CD4-positive, CD25-positive, alpha-beta regulatory T cell (primary cell): ENCODE data around the gene DIAPH2. TPM values are rescaled to one million over a fixed set of nuclear protein-coding genes. Genes with fewer than 3 reads are reported as not detected.

Source experiments
- ATAC-seq, 2 donors: fragments of 150-1000 bp; cut with Tn5 transposase; one replicate each; pipeline ENCODE4 v1.10.0; 2021; ENCODE audit warnings: low read depth in 2 of 2, moderate number of reproducible peaks in 2 of 2, moderate library complexity in 1 of 2
- DNase-seq, 3 donors: peaks; one replicate each; pipeline versions ENCODE4 v3.0.0 to v3.0.0-alpha.2; 2012 to 2022; ENCODE audit warnings: mixed read lengths in 1 of 3
- H3K27ac ChIP-seq: one replicate; pipeline ENCODE4 v1.7.0; 2013; ENCODE audit warnings: mild to moderate bottlenecking, low read length; ENCODE audit not compliant: insufficient read depth, poor library complexity, severe bottlenecking
- H3K27me3 ChIP-seq: one replicate; pipeline ENCODE4 v1.7.0; 2013; ENCODE audit warnings: low read length; ENCODE audit not compliant: control insufficient read depth, insufficient read depth
- H3K36me3 ChIP-seq: one replicate; pipeline ENCODE4 v1.7.0; 2013; ENCODE audit warnings: mild to moderate bottlenecking, low read length, moderate library complexity; ENCODE audit not compliant: control insufficient read depth, insufficient read depth
- H3K4me1 ChIP-seq: 2 replicates; pipeline ENCODE4 v1.7.0; 2013; ENCODE audit warnings: mild to moderate bottlenecking, low read length; ENCODE audit not compliant: insufficient read depth, control insufficient read depth, poor library complexity, severe bottlenecking
- H3K4me3 ChIP-seq: one replicate; pipeline ENCODE4 v1.7.0; 2013; ENCODE audit warnings: low read depth, mild to moderate bottlenecking, low read length, moderate library complexity
- H3K9me3 ChIP-seq, 2 experiments: 1 replicate in 1 of 2; 2 replicates in 1 of 2; pipeline ENCODE4 v1.7.0; 2013; ENCODE audit warnings: low read length in 2 of 2, mild to moderate bottlenecking in 1 of 2, moderate library complexity in 1 of 2; ENCODE audit not compliant: control insufficient read depth in 2 of 2
- H3K27ac Mint-ChIP-seq, 3 donors: one replicate each; pipeline ENCODE4 v1.8.0; 2020 to 2022; ENCODE audit warnings: mild to moderate bottlenecking in 3 of 3, mixed read lengths in 3 of 3, moderate library complexity in 2 of 3
- H3K27me3 Mint-ChIP-seq: one replicate; pipeline ENCODE4 v1.8.0; 2022; ENCODE audit warnings: mild to moderate bottlenecking, mixed read lengths
- H3K36me3 Mint-ChIP-seq: one replicate; pipeline ENCODE4 v1.8.0; 2020; ENCODE audit warnings: mixed read lengths
- H3K4me1 Mint-ChIP-seq, 4 donors: one replicate each; pipeline ENCODE4 v1.8.0; 2020 to 2022; ENCODE audit warnings: mixed read lengths in 4 of 4, mild to moderate bottlenecking in 1 of 4
- H3K4me3 Mint-ChIP-seq, 4 donors: one replicate each; pipeline ENCODE4 v1.8.0; 2020 to 2022; ENCODE audit warnings: mild to moderate bottlenecking in 4 of 4, mixed read lengths in 4 of 4, moderate library complexity in 3 of 4
- H3K9me3 Mint-ChIP-seq, 7 donors: one replicate each; pipeline ENCODE4 v1.8.0; 2020 to 2022; ENCODE audit warnings: mixed read lengths in 7 of 7, mild to moderate bottlenecking in 3 of 7, moderate library complexity in 2 of 7
- polyA plus RNA-seq, 4 donors: library from polyadenylated mRNA; unstranded; fragments of 300-500 nt; fragmentation: Illumina TruSeq; gene quantifications; one replicate each; pipeline ENCODE4 v1.2.3, GENCODE V29; 2021
- total RNA-seq: library from RNA; stranded (reverse); gene quantifications from one replicate; pipeline ENCODE4 v1.2.3, GENCODE V29; 2022

DIAPH2 gene
- total and polyA plus RNA-seq, 5 donors from 2014 or later, result 6.3 to 17.0 (median 6.6) TPM

DNA sequence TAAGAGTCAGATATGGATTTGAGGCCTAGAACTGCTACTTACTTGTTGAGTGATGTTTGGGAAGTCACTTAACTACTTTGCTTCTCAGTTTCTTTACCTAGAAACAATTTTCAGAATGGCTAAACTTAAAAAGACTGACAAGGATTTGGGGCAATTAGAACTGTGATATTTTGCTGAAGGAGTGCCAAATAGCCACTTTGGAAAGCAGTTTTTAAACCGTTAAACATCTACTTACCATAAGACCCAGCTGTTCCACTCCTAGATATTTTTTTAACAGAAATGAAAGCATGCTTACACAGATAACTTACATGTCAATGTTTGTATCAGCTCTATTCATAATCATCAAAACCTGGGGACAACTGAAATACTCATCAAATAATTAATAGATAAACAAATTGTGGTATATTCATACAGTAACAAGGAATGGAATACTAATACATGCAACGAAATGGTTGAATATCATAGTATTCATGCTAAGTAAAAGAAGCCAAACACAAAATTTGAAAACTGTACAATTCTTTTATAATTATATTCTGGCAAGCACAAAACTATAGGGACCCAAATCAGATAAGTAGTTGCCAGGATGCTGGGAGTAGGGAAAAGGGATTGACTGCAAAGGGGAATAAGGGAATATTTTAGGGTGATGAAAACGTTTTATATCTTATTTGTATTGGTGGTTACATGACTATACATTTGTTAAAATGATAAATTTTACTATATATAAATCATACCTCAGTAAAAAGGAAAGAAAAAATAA lies 223.1 kb downstream of the DIAPH2 start:
- Histone ChIP-seq H3K4me3 (no peak overlapping the region), H3K27ac (no peak overlapping the region), H3K27me3 (no peaks in the 10 kb centered on the region), H3K9me3 (no peaks in the 10 kb centered on the region), H3K4me1 (no peaks in the 10 kb centered on the region), H3K36me3 (no peaks in the 10 kb centered on the region)
- Mint-ChIP-seq H3K36me3 (no peaks in the 10 kb centered on the region), H3K4me1 (peaks cover 0 to 2% (median 0%) of the 10 kb centered on the region in 4 donors), H3K27ac (no peak overlapping the region), H3K9me3 (no peaks in the 10 kb centered on the region), H3K27me3 (no peaks in the 10 kb centered on the region), H3K4me3 (no peak overlapping the region)
- DNase-seq (no peak), ATAC-seq (no peak)

- Mint-ChIP-seq H3K4me3 (no peak overlapping the region), H3K9me3 (no peaks in the 10 kb centered on the region), H3K27ac (no peak overlapping the region), H3K27me3 (no peaks in the 10 kb centered on the region), H3K36me3 (no peaks in the 10 kb centered on the region), H3K4me1 (peaks cover 0 to 2% (median 0%) of the 10 kb centered on the region in 4 donors)
- no peak for DNase-seq
- Histone ChIP-seq H3K4me1 (no peaks in the 10 kb centered on the region), H3K9me3 (no peaks in the 10 kb centered on the region), H3K27ac (no peak overlapping the region), H3K4me3 (no peak overlapping the region), H3K27me3 (no peaks in the 10 kb centered on the region), H3K36me3 (no peaks in the 10 kb centered on the region)
- no peak for ATAC-seq
These were observed 224.6 kb downstream of the DIAPH2 start for GRCh38 chrX:96909291-96909690.

DNA sequence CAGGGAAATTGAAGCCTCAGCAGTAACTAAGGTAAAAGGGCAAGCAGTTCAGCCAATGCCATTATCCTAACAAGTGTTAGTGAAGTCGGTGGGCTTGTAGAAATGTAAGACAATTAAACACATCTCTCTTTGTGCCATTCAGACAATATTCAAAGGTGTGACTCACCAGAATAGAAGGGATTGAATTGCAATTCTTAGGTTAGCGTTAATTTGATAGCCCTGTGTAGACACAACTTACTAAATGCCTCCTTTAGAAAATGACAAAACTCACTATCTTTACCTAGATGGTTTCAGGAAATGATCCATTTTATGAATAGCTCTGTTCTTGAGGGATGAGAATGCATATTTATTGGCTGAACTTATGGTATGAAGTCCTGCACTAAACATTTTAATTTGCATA lies 234.2 kb downstream of the DIAPH2 start:
- no peaks in the 10 kb centered on the region for H3K4me1 Mint-ChIP-seq
- Histone ChIP-seq H3K36me3 (no peaks in the 10 kb centered on the region), H3K27ac (no peak overlapping the region), H3K27me3 (no peaks in the 10 kb centered on the region), H3K4me1 (no peaks in the 10 kb centered on the region), H3K4me3 (no peak overlapping the region), H3K9me3 (no peaks in the 10 kb centered on the region)
- H3K4me3 Mint-ChIP-seq, result no peak overlapping the region
- H3K27me3 Mint-ChIP-seq, result no peaks in the 10 kb centered on the region
- no peak overlapping the region for H3K27ac Mint-ChIP-seq
- H3K36me3 Mint-ChIP-seq, result peaks cover 4% of the 10 kb centered on the region
- no peak for ATAC-seq
- no peaks in the 10 kb centered on the region for H3K9me3 Mint-ChIP-seq
- no peak for DNase-seq

GRCh38 chrX:96919672-96920071 lies 235.0 kb downstream of the DIAPH2 start:
- DNase-seq (no peak), ATAC-seq (no peak)
- Histone ChIP-seq H3K27ac (no peak overlapping the region), H3K4me3 (no peak overlapping the region), H3K27me3 (no peaks in the 10 kb centered on the region), H3K4me1 (no peaks in the 10 kb centered on the region), H3K9me3 (no peaks in the 10 kb centered on the region), H3K36me3 (no peaks in the 10 kb centered on the region)
- H3K27me3 Mint-ChIP-seq, result no peaks in the 10 kb centered on the region
- H3K4me3 Mint-ChIP-seq, result no peak overlapping the region
- H3K4me1 Mint-ChIP-seq, result no peaks in the 10 kb centered on the region
- no peaks in the 10 kb centered on the region for H3K9me3 Mint-ChIP-seq
- H3K36me3 Mint-ChIP-seq, result peaks cover 4% of the 10 kb centered on the region
- no peak overlapping the region for H3K27ac Mint-ChIP-seq

DNA sequence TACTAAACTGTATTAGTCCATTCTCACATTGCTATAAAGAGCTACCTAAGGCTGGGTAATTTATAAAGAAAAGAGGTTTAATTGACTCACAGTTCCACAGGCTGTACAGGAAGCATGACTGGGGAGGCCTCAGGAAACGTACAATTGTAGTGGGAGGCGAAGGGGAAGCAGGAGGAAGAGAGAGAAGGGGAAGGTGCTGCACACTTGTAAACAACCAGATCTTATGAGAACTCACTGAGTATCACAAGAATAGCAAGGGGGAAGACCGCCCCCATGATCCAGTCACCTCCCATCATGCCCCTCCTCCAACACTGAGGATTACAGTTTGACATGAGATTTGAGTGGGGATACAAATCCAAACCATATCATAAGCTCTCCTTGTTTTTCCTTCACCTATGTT lies 239.9 kb downstream of the DIAPH2 start:
- Mint-ChIP-seq H3K27me3 (no peaks in the 10 kb centered on the region), H3K9me3 (peaks cover 0 to 8% (median 0%) of the 10 kb centered on the region in 7 donors), H3K27ac (no peak overlapping the region), H3K36me3 (no peaks in the 10 kb centered on the region), H3K4me3 (no peak overlapping the region), H3K4me1 (peaks cover 0 to 6% (median 0%) of the 10 kb centered on the region in 4 donors)
- ATAC-seq (no peak), DNase-seq (no peak)
- H3K9me3 ChIP-seq, result no peaks in the 10 kb centered on the region
- no peak overlapping the region for H3K4me3 ChIP-seq
- no peaks in the 10 kb centered on the region for H3K36me3 ChIP-seq
- no peaks in the 10 kb centered on the region for H3K4me1 ChIP-seq
- H3K27ac ChIP-seq, result no peak overlapping the region
- H3K27me3 ChIP-seq, result no peaks in the 10 kb centered on the region

- Mint-ChIP-seq H3K4me3 (no peak overlapping the region), H3K4me1 (peaks cover 0 to 6% (median 0%) of the 10 kb centered on the region in 4 donors), H3K36me3 (no peaks in the 10 kb centered on the region), H3K27me3 (no peaks in the 10 kb centered on the region), H3K27ac (no peak overlapping the region), H3K9me3 (peaks cover 0 to 8% (median 0%) of the 10 kb centered on the region in 7 donors)
- DNase-seq (no peak), ATAC-seq (no peak)
- Histone ChIP-seq H3K27ac (no peak overlapping the region), H3K4me3 (no peak overlapping the region), H3K27me3 (no peaks in the 10 kb centered on the region), H3K36me3 (no peaks in the 10 kb centered on the region), H3K9me3 (no peaks in the 10 kb centered on the region), H3K4me1 (no peaks in the 10 kb centered on the region)
These were observed 244.4 kb downstream of the DIAPH2 start for GRCh38 chrX:96929036-96929435.

- Mint-ChIP-seq H3K4me3 (no peak overlapping the region), H3K9me3 (peaks cover 0 to 18% (median 4%) of the 10 kb centered on the region in 7 donors), H3K4me1 (peaks cover 0 to 11% (median 2%) of the 10 kb centered on the region in 4 donors), H3K36me3 (peaks cover 33% of the 10 kb centered on the region), H3K27me3 (no peaks in the 10 kb centered on the region), H3K27ac (no peak overlapping the region)
- Histone ChIP-seq H3K4me3 (no peak overlapping the region), H3K9me3 (peaks cover 0 to 3% of the 10 kb centered on the region in 2 experiments), H3K4me1 (no peaks in the 10 kb centered on the region), H3K36me3 (peaks cover 8% of the 10 kb centered on the region), H3K27me3 (no peaks in the 10 kb centered on the region), H3K27ac (no peak overlapping the region)
- ATAC-seq (no peak), DNase-seq (no peak)
These were observed 273.1 kb downstream of the DIAPH2 start for GRCh38 chrX:96957718-96958117.

- H3K4me3 ChIP-seq, result no peak overlapping the region
- Mint-ChIP-seq H3K9me3 (peaks cover 0 to 3% (median 0%) of the 10 kb centered on the region in 7 donors), H3K27me3 (no peaks in the 10 kb centered on the region), H3K27ac (no peak overlapping the region), H3K4me3 (no peak overlapping the region), H3K4me1 (no peaks in the 10 kb centered on the region), H3K36me3 (peaks cover 12% of the 10 kb centered on the region)
- DNase-seq (no peak), ATAC-seq (no peak)
- H3K27me3 ChIP-seq, result no peaks in the 10 kb centered on the region
- H3K27ac ChIP-seq, result no peak overlapping the region
- H3K4me1 ChIP-seq, result no peaks in the 10 kb centered on the region
- H3K36me3 ChIP-seq, result no peaks in the 10 kb centered on the region
- no peaks in the 10 kb centered on the region for H3K9me3 ChIP-seq
These were observed 287.2 kb downstream of the DIAPH2 start for GRCh38 chrX:96971812-96972211.
